Effector memory CD4-positive, alpha-beta T cell (primary cell): Measurements from ENCODE around the gene PCSK2.

Experiments used
- DNase-seq, 3 donors: peaks; one replicate each; pipeline ENCODE4 v3.0.0-alpha.2; 2020
- H3K27ac ChIP-seq: 2 replicates; pipeline ENCODE4 v1.7.0; 2013; ENCODE audit warnings: mild to moderate bottlenecking, low read length, moderate library complexity; ENCODE audit not compliant: insufficient read depth, poor library complexity, severe bottlenecking
- H3K27me3 ChIP-seq: replicated peaks from 2 replicates; pipeline ENCODE4 v1.7.0; 2013; ENCODE audit warnings: mild to moderate bottlenecking, low read length; ENCODE audit not compliant: insufficient read depth, control insufficient read depth, poor library complexity, severe bottlenecking
- H3K36me3 ChIP-seq: 2 replicates; pipeline ENCODE4 v1.7.0; 2013; ENCODE audit warnings: mild to moderate bottlenecking, low read length, moderate library complexity; ENCODE audit not compliant: control insufficient read depth, insufficient read depth
- H3K4me1 ChIP-seq: 2 replicates; pipeline ENCODE4 v1.7.0; 2013; ENCODE audit warnings: low read length, mild to moderate bottlenecking; ENCODE audit not compliant: control insufficient read depth, insufficient read depth, poor library complexity, severe bottlenecking
- H3K4me3 ChIP-seq: 2 replicates; pipeline ENCODE4 v1.7.0; 2013; ENCODE audit warnings: low read length, low read depth, mild to moderate bottlenecking; ENCODE audit not compliant: insufficient read depth, poor library complexity, severe bottlenecking
- H3K9me3 ChIP-seq: 2 replicates; pipeline ENCODE4 v1.7.0; 2013; ENCODE audit warnings: mild to moderate bottlenecking, low read length, moderate library complexity; ENCODE audit not compliant: control insufficient read depth

Gene PCSK2

GRCh38 chr20:17236766-17237165 lies 9.9 kb downstream of the PCSK2 start:
- no peak for DNase-seq
- H3K4me3 ChIP-seq, result no peak overlapping the region
- H3K27me3 ChIP-seq, result no peaks in the 10 kb centered on the region
- no peaks in the 10 kb centered on the region for H3K36me3 ChIP-seq
- H3K9me3 ChIP-seq, result no peaks in the 10 kb centered on the region
- no peaks in the 10 kb centered on the region for H3K4me1 ChIP-seq
- H3K27ac ChIP-seq, result no peak overlapping the region

GRCh38 chr20:17248224-17248623 lies 21.4 kb downstream of the PCSK2 start:
- DNase-seq, result no peak
- H3K4me1 ChIP-seq, result no peaks in the 10 kb centered on the region
- H3K27ac ChIP-seq, result no peak overlapping the region
- H3K27me3 ChIP-seq, result no peaks in the 10 kb centered on the region
- no peaks in the 10 kb centered on the region for H3K36me3 ChIP-seq
- H3K9me3 ChIP-seq, result no peaks in the 10 kb centered on the region
- H3K4me3 ChIP-seq, result no peak overlapping the region

GRCh38 chr20:17262786-17263185 lies 35.9 kb downstream of the PCSK2 start:
- DNase-seq, result no peak
- Histone ChIP-seq H3K27me3 (no peaks in the 10 kb centered on the region), H3K36me3 (no peaks in the 10 kb centered on the region), H3K4me1 (no peaks in the 10 kb centered on the region), H3K4me3 (no peak overlapping the region), H3K27ac (no peak overlapping the region), H3K9me3 (no peaks in the 10 kb centered on the region)

- Histone ChIP-seq H3K9me3 (no peaks in the 10 kb centered on the region), H3K27ac (no peak overlapping the region), H3K36me3 (no peaks in the 10 kb centered on the region), H3K4me1 (no peaks in the 10 kb centered on the region), H3K4me3 (no peak overlapping the region), H3K27me3 (no peaks in the 10 kb centered on the region)
- no peak for DNase-seq
Observed at GRCh38 chr20:17273717-17274116, 46.9 kb downstream of the PCSK2 start.

DNA sequence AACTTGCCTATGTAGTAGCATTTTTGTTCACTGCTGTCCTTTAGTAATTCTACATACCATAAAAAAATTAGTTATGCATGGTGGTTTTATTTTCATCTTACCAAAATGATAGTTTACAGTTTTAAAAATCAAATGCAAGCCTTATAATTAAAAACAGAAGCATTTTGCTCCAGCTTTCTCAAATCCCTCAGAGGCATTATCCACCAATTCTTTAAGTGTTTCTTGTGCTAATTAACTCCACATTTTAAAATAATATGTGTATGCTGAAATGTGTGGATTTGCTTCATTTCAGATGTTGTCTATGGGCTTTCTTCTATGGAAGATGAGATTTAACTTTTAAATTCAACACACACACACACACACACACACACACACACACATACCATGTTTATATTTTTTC lies 49.3 kb downstream of the PCSK2 start:
- DNase-seq, result no peak
- Histone ChIP-seq H3K4me1 (no peaks in the 10 kb centered on the region), H3K27me3 (no peaks in the 10 kb centered on the region), H3K36me3 (no peaks in the 10 kb centered on the region), H3K27ac (no peak overlapping the region), H3K4me3 (no peak overlapping the region), H3K9me3 (no peaks in the 10 kb centered on the region)

DNA sequence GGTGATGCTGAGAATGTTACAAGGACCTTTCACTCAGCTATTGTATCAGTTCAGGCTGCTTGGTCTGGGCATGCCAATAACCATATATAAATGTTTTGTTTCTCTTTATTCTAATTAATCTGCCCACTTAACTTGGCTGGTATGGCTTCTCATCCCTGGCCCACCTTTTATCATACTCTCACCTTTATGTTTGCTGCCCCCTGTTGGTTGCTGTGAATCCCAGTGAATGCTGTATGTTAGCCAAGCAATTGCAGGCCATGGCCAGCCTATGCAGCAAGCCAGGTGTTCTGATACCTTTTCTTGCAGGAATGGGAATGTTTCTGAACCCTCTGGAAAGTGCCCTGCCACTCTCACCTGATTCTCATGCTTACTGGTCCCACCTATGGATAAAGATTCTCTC lies 54.6 kb downstream of the PCSK2 start:
- no peak overlapping the region for H3K4me3 ChIP-seq

DNA sequence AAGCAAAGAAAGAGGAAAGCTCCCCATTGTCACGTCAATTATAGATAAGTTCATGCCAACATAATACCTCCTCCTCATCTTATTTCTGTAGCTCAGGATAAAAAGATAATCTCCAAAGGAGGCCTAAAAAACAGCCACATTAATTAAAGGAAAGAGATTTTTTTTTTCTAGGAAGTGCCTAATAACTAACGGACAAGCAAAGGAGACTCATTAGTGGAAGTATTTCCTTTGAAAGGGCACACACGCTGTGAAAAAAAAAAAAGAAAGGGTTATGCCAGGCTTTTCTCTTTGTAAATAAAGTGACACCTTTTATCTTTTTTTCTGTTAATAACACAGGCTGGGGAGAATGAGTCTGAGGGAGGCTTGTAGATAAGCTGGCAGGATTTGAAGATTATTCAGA lies 55.7 kb downstream of the PCSK2 start:
- no peak overlapping the region for H3K27ac ChIP-seq
- no peaks in the 10 kb centered on the region for H3K9me3 ChIP-seq
- DNase-seq, result no peak
- no peaks in the 10 kb centered on the region for H3K4me1 ChIP-seq
- H3K36me3 ChIP-seq, result no peaks in the 10 kb centered on the region
- H3K27me3 ChIP-seq, result no peaks in the 10 kb centered on the region
- H3K4me3 ChIP-seq, result no peak overlapping the region

More for the DNA sequence above, 54.6 kb downstream of the PCSK2 start:
- no peak for DNase-seq
- Histone ChIP-seq H3K36me3 (no peaks in the 10 kb centered on the region), H3K9me3 (no peaks in the 10 kb centered on the region), H3K4me1 (no peaks in the 10 kb centered on the region), H3K27ac (no peak overlapping the region), H3K27me3 (no peaks in the 10 kb centered on the region)

- Histone ChIP-seq H3K27ac (no peak overlapping the region), H3K4me3 (no peak overlapping the region), H3K9me3 (no peaks in the 10 kb centered on the region), H3K4me1 (no peaks in the 10 kb centered on the region), H3K36me3 (no peaks in the 10 kb centered on the region), H3K27me3 (no peaks in the 10 kb centered on the region)
- no peak for DNase-seq
Observed at GRCh38 chr20:17287503-17287902, 60.7 kb downstream of the PCSK2 start.

DNA sequence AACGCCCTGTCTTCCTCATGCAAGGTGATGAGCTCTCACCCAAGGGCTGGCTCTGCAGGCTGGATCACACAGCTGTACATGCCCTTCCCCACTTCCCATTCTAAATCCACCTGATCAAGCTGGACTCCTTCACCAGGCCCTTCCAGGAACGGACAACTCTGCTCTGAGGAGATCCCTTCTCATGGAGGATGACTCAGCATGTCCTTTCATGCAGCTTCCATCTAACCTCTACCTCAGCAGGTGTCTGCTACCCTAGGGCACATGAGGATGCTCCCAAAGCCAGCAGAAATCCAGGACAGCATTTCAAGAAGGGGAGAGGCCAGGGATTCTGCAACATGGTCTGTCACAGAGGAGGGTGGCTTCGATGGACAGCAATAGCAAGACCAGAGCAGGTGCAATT lies 61.2 kb downstream of the PCSK2 start:
- no peaks in the 10 kb centered on the region for H3K4me1 ChIP-seq
- no peak overlapping the region for H3K27ac ChIP-seq
- no peak for DNase-seq
- no peaks in the 10 kb centered on the region for H3K9me3 ChIP-seq
- no peaks in the 10 kb centered on the region for H3K36me3 ChIP-seq
- no peak overlapping the region for H3K4me3 ChIP-seq
- no peaks in the 10 kb centered on the region for H3K27me3 ChIP-seq

GRCh38 chr20:17295151-17295726 lies 68.4 kb downstream of the PCSK2 start:
- DNase-seq, result no peak
- Histone ChIP-seq H3K9me3 (no peaks in the 10 kb centered on the region), H3K36me3 (no peaks in the 10 kb centered on the region), H3K4me1 (no peaks in the 10 kb centered on the region), H3K27me3 (no peaks in the 10 kb centered on the region), H3K4me3 (no peak overlapping the region), H3K27ac (no peak overlapping the region)
